CD4-positive, alpha-beta T cell treated with Interleukin-4 for 4 hours (primary cell): ENCODE measurements around the gene FGF3.

ENCODE experiments used
- DNase-seq: peaks from one replicate; pipeline ENCODE4 v3.0.0-alpha.2; 2020

The FGF3 gene

GRCh38 chr11:69822676-69823494 is 3.7 kb upstream of the FGF3 start:
- DNase-seq: no peak

GRCh38 chr11:69821511-69822040 is 2.4 kb upstream of the FGF3 start:
- no peak for DNase-seq

GRCh38 chr11:69820441-69820840 is 1.2 kb upstream of the FGF3 start:
- no peak for DNase-seq

GRCh38 chr11:69819541-69820070 is 390 bp upstream of the FGF3 start:
- no peak for DNase-seq

GRCh38 chr11:69818231-69818602 is 999 bp downstream of the FGF3 start:
- no peak for DNase-seq

GRCh38 chr11:69817265-69818230 is 1.7 kb downstream of the FGF3 start:
- no peak for DNase-seq

GRCh38 chr11:69816671-69817070 is 2.5 kb downstream of the FGF3 start:
- no peak for DNase-seq

- DNase-seq: no peak
These were observed 3.2 kb downstream of the FGF3 start for GRCh38 chr11:69815973-69816372.

GRCh38 chr11:69814902-69815301 is 4.3 kb downstream of the FGF3 start:
- no peak for DNase-seq

GRCh38 chr11:69814411-69814810 is 4.8 kb downstream of the FGF3 start:
- no peak for DNase-seq

- DNase-seq: no peak
These were observed 5.4 kb downstream of the FGF3 start for GRCh38 chr11:69813839-69814238.

- DNase-seq: no peak
These were observed 6.3 kb downstream of the FGF3 start for GRCh38 chr11:69812946-69813345.

- no peak for DNase-seq
These were observed 7.0 kb downstream of the FGF3 start for GRCh38 chr11:69812256-69812655.

- DNase-seq: no peak
These were observed 7.8 kb downstream of the FGF3 start for GRCh38 chr11:69811431-69811830.

GRCh38 chr11:69810289-69811118 is 8.7 kb downstream of the FGF3 start:
- no peak for DNase-seq

GRCh38 chr11:69808667-69809086 is 10.5 kb downstream of the FGF3 start:
- no peak for DNase-seq

- no peak for DNase-seq
These were observed 12.0 kb downstream of the FGF3 start for GRCh38 chr11:69807106-69807815.

- DNase-seq: no peak
These were observed 14.3 kb downstream of the FGF3 start for GRCh38 chr11:69804769-69805508.

GRCh38 chr11:69803604-69804218 is 15.5 kb downstream of the FGF3 start:
- no peak for DNase-seq

- DNase-seq: no peak
These were observed 16.2 kb downstream of the FGF3 start for GRCh38 chr11:69803022-69803421.

GRCh38 chr11:69802590-69802989 is 16.6 kb downstream of the FGF3 start:
- no peak for DNase-seq
